Activated gamma-delta T cell treated with Interleukin-2 at 50 U/mL for 16 hours (primary cell): ENCODE data around the gene TBC1D10A.

Experiments
- DNase-seq: peaks from one replicate; pipeline ENCODE4 v3.0.0-alpha.2; 2020

Gene TBC1D10A

GRCh38 chr22:30318799-30319419, 7.8 kb downstream of the TBC1D10A start:
- DNase-seq, result no peak

- DNase-seq, result no peak
Measured at GRCh38 chr22:30317778-30318177, 9.0 kb downstream of the TBC1D10A start.

- DNase-seq, result no peak
Measured at GRCh38 chr22:30315962-30316576, 10.7 kb downstream of the TBC1D10A start.

GRCh38 chr22:30314915-30315314, 11.8 kb downstream of the TBC1D10A start:
- DNase-seq, result no peak

- no peak for DNase-seq
Measured at GRCh38 chr22:30313527-30314363, 13.0 kb downstream of the TBC1D10A start.

- DNase-seq, result no peak
Measured at GRCh38 chr22:30312053-30312452, 14.7 kb downstream of the TBC1D10A start.

GRCh38 chr22:30310881-30311771, 15.6 kb downstream of the TBC1D10A start:
- DNase-seq, result no peak

GRCh38 chr22:30309951-30310741, 16.6 kb downstream of the TBC1D10A start:
- peak; percentile 31 for DNase-seq

GRCh38 chr22:30308518-30309230, 18.1 kb downstream of the TBC1D10A start:
- no peak for DNase-seq

- no peak for DNase-seq
Measured at GRCh38 chr22:30308093-30308492, 18.6 kb downstream of the TBC1D10A start.

GRCh38 chr22:30307041-30307574, 19.6 kb downstream of the TBC1D10A start:
- no peak for DNase-seq

GRCh38 chr22:30306627-30307011, 20.1 kb downstream of the TBC1D10A start:
- no peak for DNase-seq

GRCh38 chr22:30305906-30306626, 20.7 kb downstream of the TBC1D10A start:
- peak; percentile 36 for DNase-seq

- peak; percentile 59 for DNase-seq
Measured at GRCh38 chr22:30305519-30305905, 21.2 kb downstream of the TBC1D10A start.

GRCh38 chr22:30304495-30305244, 22.1 kb downstream of the TBC1D10A start:
- no peak for DNase-seq

GRCh38 chr22:30302810-30303138, 24.0 kb downstream of the TBC1D10A start:
- DNase-seq, result no peak

- DNase-seq, result no peak
Measured at GRCh38 chr22:30301995-30302809, 24.5 kb downstream of the TBC1D10A start.

- DNase-seq, result no peak
Measured at GRCh38 chr22:30299322-30299721, 27.4 kb downstream of the TBC1D10A start.
